Stimulated activated CD8-positive, alpha-beta memory T cell treated with anti-CD3 and anti-CD28 coated beads, Interleukin-4, amount 100 ng/mL, for 24 hours (primary cell): ENCODE results near the gene DPP3.
A peak's percentile ranks its signal among the peaks of the same experiment; 100 is the strongest.

Experiments
- DNase-seq: peaks from one replicate; pipeline ENCODE4 v3.0.0-alpha.2; 2020; ENCODE audit warnings: low read depth

DPP3 gene

DNA sequence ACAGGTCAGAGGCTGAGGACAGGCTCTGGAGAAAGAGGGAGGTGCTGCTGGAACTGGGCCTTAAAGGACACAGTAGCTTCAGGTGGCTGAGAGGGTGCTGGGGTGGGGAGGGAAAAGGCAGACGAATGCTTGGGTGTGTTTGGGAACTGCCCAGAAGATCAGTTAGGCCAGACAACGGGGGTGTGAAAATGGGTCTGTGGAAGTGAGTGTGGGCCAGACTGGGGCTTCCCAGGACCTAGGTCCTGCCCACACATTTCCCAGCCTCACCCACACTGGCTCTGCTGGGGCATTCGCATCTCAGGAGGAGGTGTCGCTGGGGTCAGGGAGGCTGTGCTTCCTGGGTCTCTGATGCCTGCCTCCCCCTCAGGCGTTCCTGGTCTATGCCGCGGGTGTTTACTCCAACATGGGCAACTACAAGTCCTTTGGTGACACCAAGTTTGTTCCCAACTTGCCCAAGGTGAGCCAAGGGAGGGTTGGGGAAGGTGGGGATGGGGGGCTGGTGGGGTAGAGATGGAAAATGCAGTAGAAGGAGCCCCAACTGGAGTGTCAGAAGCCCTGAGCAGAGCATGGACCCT, 4.7 kb downstream of the DPP3 start:
- DNase-seq: no peak

DNA sequence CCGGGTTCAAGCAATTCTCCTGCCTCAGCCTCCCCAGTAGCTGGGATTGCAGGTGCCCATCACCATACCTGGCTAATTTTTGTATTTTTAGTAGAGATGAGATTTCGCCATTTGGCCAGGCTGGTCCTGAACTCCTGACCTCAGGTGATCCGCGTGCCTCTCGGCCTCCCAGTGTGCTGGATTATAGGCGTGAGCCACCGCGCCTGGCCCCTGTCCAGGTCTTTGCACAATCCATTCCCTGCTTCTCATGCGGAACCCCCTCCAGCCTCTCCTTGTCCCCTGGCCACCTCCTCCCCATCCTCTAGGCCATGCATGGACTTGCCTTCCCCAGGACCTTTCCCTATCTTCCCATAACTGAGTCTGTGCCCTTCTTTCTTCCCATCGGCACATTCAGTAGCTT, 8.7 kb downstream of the DPP3 start:
- DNase-seq: no peak

DNA sequence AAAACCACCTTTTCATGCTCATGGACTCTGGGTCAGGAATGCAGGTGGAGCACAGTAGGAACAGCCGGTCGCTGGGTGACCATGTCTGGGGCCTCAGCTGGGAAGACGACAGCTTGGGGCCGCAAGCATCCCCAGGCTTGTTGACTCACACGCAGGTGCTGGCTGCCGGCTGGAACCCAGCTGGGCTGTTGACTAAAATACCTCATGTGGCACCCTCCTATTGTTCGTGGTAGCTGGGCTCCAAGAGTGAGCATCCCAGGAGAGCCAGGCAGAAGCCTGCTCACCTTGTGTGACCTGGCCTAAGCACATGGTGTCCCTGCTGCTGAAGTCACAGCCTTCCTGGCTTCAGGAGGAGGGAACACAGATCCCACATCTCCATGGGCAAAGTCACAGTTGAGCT, 9.4 kb downstream of the DPP3 start:
- DNase-seq: no peak

DNA sequence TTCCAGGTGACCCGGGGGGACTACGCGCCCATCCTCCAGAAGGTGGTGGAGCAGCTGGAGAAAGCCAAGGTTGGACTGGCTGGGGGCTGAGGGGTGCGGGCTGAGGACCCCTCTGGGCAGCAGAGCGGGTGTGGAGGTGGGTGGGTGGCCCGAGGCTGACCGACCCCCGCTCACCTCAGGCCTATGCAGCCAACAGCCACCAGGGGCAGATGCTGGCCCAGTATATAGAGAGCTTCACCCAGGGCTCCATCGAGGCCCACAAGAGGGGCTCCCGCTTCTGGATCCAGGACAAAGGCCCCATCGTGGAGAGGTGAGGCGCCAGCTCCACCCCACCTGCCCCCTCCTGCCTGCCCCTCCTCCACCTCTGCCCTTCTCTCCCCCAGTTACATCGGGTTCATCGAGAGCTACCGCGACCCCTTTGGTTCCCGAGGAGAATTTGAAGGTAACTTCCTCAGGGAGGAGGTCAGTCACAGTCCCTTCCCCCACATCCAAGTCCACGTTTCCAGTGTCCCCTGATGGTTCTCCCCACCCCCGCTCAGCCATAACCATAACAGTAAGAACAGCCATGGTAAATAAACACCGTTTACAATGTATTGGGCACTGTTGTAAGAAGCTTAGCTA, 11.2 kb downstream of the DPP3 start:
- DNase-seq: no peak

DNA sequence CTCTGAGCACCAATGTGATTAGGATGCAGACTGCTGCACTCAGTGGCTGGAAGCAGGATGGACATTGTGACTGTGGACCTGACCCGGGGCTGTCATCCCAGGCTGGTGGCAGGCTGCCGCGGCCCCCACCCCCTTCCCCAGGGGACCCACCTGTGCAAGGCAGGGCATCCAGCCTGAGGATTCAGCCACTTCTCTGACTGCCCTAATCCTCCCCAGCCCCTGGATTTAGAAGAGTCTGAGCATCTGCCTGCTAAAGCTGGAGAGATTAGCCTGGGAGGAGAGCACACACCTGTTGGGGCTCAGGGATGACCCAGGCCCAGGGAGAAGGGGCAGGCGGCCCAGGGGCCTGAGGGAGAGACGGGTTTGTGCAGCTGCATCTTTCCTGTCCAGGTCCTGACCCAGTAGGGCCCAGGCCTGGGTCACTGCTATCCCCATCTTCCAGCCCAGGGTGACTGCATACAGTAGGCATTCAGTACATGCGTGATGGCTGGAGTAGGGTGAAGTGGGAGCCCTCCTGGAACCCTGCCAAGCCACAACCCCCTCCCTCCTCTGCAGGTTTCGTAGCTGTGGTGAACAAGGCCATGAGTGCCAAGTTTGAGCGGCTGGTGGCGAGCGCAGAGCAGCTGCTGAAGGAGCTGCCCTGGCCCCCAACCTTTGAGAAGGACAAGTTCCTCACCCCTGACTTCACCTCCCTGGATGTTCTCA, 12.1 kb downstream of the DPP3 start:
- no peak for DNase-seq

DNA sequence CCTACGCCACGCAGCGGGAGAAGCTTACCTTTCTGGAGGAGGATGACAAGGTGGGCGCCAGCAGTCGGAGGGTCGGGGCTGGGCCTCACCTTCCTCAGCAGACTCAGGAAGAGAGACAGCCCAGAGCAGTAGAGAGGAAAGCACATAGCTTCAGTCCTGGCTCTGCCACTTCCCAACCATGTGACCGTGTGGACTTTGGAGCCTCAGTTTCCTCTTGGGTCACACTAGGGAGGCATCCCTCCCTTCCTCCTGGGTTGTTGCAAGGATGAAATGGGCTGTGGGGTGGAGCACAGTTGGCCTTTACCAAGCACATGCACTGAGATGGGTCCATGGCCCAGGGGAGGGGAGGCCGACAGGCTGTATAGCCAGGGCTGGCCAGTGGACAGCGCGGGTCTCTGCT, 12.9 kb downstream of the DPP3 start:
- no peak for DNase-seq

DNA sequence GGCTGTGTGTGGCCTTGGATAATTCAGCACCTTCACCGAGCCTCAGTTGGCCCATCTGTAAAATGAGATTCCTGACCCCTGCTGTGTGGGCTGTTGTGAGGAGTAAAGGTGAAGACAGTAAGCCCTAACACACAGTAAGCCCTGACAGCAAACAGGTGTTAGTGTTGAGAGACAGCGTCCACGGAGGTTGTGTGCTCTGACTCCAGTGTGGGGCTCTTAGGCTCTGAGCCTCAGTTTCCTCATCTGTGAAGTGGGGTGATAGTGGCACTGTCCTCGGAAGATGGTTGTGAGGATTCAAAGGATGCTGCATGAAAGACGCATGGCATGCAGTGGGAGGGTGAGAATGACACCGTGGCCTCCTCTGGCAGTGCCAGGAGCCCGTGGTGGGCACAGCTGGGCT, 14.2 kb downstream of the DPP3 start:
- DNase-seq: no peak

DNA sequence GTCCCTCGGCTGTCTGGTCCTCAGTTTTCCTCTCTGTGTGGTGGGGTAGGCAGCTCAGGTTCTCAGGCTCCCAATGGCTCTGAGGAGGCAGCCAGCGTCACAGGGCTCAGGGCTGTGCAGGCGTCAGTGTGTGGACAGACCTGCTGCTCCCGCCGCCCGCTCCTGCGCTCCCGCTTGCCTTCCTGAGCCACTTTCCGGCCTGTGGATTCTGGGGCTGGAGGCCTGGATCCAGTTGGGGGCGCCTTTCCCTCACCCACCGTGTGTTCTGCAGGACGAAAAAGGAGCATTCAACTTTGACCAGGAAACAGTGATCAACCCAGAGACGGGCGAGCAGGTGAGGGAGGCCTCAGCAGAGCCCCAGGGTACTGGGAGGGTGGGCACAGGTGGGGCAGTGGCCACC, 14.7 kb downstream of the DPP3 start:
- DNase-seq: no peak

DNA sequence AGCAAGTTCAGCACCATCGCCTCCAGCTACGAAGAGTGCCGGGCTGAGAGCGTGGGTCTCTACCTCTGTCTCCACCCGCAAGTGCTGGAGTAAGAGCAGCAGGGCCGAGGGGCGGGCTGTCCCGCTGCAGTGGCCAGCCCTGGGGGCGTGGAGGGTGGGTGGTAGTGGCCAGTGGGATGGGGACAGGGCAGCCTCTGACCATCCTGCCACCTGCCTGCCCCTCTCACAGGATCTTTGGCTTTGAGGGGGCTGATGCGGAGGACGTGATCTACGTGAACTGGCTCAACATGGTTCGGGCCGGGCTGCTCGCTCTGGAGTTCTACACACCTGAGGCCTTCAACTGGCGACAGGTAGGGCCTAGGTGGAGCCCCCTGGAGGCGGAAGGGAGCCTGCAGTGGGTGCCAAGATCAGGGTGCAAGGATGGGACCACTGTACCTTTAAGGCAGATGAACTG, 15.2 kb downstream of the DPP3 start:
- DNase-seq: no peak

GRCh38 chr11:66497206-66497605, 17.0 kb downstream of the DPP3 start:
- DNase-seq: no peak

- DNase-seq: no peak
Observed at GRCh38 chr11:66498506-66498905, 18.3 kb downstream of the DPP3 start.

DNA sequence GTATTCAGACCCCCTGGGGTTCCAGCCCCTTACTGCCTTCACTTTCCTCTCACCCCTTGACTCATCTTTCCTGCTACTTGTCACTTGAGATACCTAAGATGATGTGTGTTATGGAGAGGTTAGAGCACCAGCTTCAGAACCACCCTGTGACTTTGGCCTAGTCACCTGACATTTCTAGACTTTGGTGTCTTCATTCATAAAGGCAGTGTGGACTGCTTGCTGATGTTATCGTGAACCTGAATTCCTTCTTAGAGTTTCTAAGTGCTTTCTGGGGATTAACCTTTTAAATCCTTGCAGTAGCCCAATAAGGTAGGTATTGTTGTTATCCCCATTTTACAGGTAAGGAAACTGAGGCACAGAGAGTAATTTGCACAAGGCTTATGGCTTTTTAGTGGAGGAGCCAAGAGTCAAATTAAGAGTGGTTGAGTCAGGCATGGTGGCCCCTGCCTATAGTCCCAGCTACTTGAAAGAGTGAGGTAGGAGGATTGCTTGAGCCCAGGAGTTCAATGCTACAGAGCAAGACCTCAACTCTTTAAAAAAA, 25.1 kb downstream of the DPP3 start:
- DNase-seq: no peak

- DNase-seq: no peak
Observed at GRCh38 chr11:66509131-66509561, 28.9 kb downstream of the DPP3 start.

- peak; percentile 73 for DNase-seq
Observed at GRCh38 chr11:66510271-66510989, 30.2 kb downstream of the DPP3 start, which contains the start of gene BBS1. TSS of gene BBS1 (plus strand) at chr11:66510635. CDS start at chr11:66510660, 25 bp downstream.

- DNase-seq: no peak
Observed at GRCh38 chr11:66510990-66511339, 30.7 kb downstream of the DPP3 start.

- DNase-seq: no peak
Observed at GRCh38 chr11:66523611-66524010, 43.4 kb downstream of the DPP3 start.

- DNase-seq: no peak
Observed at GRCh38 chr11:66524304-66525040, 44.2 kb downstream of the DPP3 start.

DNA sequence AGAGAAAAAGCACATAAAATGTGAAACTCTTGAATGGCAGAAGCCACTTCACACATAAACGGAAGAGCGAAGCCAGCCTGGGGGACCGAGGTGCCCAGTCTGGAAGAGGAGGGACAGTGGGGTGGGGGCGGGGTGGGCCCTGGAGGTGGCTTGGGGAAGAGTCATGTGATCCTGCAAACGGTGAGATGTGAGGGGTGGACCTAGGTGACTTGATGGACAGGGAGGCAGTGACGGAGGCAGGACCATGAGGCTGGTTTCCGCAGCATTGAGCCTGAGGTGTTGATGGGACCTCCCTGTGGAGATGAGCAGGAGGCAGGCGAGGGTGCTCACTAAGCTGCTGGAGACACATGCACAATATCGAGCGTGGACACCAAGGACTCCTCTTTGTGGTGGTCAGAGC, 48.8 kb downstream of the DPP3 start:
- no peak for DNase-seq

DNA sequence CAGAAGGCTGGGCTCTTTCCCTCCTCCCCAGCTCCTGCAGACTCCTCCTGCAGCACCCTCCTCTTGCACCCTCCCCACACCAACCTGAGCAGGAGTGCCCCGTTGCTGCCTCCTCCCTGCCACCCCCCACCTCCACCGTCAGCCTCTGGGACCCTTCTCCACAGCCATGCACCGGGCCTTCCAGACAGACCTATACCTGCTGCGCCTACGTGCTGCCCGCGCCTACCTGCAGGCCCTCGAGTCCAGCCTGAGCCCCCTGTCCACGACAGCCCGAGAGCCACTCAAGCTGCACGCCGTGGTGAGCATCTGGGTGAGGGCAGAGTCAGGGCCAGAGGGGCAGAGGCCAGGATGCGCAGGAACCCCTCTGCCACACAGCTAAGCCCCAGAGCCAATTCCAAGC, 49.4 kb downstream of the DPP3 start:
- no peak for DNase-seq

DNA sequence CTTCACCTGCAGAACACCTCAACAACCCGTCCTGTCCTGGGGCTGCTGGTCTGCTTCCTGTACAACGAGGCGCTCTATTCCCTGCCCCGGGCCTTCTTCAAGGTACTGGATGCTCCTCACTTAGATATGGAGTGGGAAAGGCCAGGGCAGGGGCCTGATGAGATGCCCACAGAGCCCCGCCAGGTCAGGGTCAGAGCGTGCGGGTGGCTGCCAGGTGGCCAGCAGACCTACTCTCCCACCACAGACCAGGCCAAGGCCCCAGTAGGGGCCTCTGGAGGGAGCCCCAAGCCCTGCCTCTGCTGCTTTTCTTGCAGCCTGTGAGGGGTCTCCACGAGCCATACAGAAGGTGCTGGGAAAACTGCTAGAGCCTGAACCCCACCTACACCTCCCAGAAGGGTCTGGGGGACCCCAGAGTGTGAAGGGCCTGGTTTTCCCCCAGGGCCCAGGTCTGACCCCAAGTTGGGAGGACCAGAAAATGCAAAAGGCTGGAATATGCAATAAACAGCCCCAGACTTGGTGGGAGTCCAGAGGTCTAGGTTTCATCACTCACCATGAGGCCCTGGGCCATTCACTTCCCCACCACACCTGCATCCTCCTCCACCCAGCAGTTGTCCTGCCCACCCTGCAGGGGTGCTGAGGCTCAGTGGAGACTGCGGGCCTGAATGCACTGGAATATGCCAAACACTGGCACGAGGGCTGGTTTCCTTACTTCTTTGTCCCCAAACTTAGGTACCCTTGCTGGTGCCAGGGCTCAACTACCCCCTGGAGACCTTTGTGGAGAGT, 50.9 kb downstream of the DPP3 start:
- DNase-seq: no peak

DNA sequence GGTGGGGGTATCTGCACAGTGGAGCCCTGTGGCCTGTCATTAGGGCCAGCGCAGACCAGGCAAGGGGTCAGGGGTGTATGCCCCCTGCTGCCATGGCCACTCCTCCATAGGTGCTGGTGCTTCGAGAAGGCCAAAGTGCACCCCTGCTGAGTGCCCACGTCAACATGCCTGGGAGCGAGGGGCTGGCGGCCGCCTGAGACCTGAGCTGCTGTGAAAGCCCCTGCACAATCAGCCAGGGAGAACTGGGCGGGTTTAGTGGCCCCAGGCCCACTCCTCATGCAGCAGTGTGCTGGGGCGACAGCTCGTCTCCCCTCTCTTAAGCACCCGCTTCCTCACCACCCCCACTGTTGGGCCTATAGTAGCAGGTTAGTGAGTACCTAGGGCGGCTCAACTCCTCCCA, 51.6 kb downstream of the DPP3 start:
- DNase-seq: no peak
